Endothelial cell (in vitro differentiated cells): ENCODE measurements around the gene PROB1. TPM values are rescaled to one million over a fixed set of nuclear protein-coding genes. Genes with fewer than 3 reads are reported as not detected.
"Not testable (repeated sequence)": the region's sequence is repeated elsewhere in the genome, so short reads cannot be mapped to it uniquely, and the experiment has no call there.

ENCODE experiments used
- DNase-seq: peaks from one replicate; pipeline ENCODE4 v3.0.0; 2021; ENCODE audit warnings: low spot score
- H3K27ac Mint-ChIP-seq: one replicate; pipeline ENCODE4 v1.8.0; 2021; ENCODE audit warnings: mixed read lengths, inconsistent platforms; ENCODE audit not compliant: unreplicated experiment
- H3K27me3 Mint-ChIP-seq: one replicate; pipeline ENCODE4 v1.8.0; 2021; ENCODE audit warnings: mild to moderate bottlenecking, moderate library complexity, mixed read lengths, inconsistent platforms; ENCODE audit not compliant: unreplicated experiment
- H3K36me3 Mint-ChIP-seq: one replicate; pipeline ENCODE4 v1.8.0; 2021; ENCODE audit warnings: mild to moderate bottlenecking, low read depth, mixed read lengths, inconsistent platforms; ENCODE audit not compliant: unreplicated experiment
- H3K4me1 Mint-ChIP-seq: one replicate; pipeline ENCODE4 v1.8.0; 2021; ENCODE audit warnings: mild to moderate bottlenecking, mixed read lengths, inconsistent platforms; ENCODE audit not compliant: unreplicated experiment
- H3K4me3 Mint-ChIP-seq: one replicate; pipeline ENCODE4 v1.8.0; 2021; ENCODE audit warnings: mild to moderate bottlenecking, mixed read lengths, inconsistent platforms; ENCODE audit not compliant: unreplicated experiment
- H3K9me3 Mint-ChIP-seq: one replicate; pipeline ENCODE4 v1.8.0; 2021; ENCODE audit warnings: mixed read lengths, inconsistent platforms; ENCODE audit not compliant: unreplicated experiment
- CTCF ChIP-seq: fragments of 200-600 bp; sonication (generic); IDR thresholded peaks from one replicate; pipeline ENCODE4 v1.5.0; 2021; ENCODE audit warnings: antibody characterized with exemption; ENCODE audit not compliant: unreplicated experiment
- total RNA-seq: library from RNA; stranded (reverse); fragmentation: NEBNext Ultra II Directional; extraction: Animal tissue kit (Norgen Biotek cat#: 25700); gene quantifications from one replicate; pipeline ENCODE4 v1.2.1, GENCODE V29; 2021; ENCODE audit not compliant: unreplicated experiment

PROB1 gene
- total RNA-seq, 1 donor from 2014 or later, result 7.3 TPM

GRCh38 chr5:139387611-139388197 is 7.2 kb downstream of the PROB1 start:
- Mint-ChIP-seq H3K4me3 (no peak overlapping the region), H3K4me1 (peaks cover 27% of the 10 kb centered on the region), H3K9me3 (no peaks in the 10 kb centered on the region), H3K27ac (no peak overlapping the region), H3K27me3 (peaks cover 5% of the 10 kb centered on the region), H3K36me3 (no peaks in the 10 kb centered on the region)
- no peak for TF ChIP-seq CTCF
- no peak for DNase-seq

- peaks cover 27% of the 10 kb centered on the region for H3K4me1 Mint-ChIP-seq
- not testable (repeated sequence) for H3K9me3 Mint-ChIP-seq, H3K36me3 Mint-ChIP-seq, H3K4me3 Mint-ChIP-seq, H3K27ac Mint-ChIP-seq, DNase-seq, H3K27me3 Mint-ChIP-seq
These were observed 7.9 kb downstream of the PROB1 start for GRCh38 chr5:139386956-139387355.

GRCh38 chr5:139386050-139386438 is 8.9 kb downstream of the PROB1 start:
- no peak for DNase-seq
- Mint-ChIP-seq H3K4me3 (no peak overlapping the region), H3K27ac (no peak overlapping the region), H3K27me3 (peaks cover 2% of the 10 kb centered on the region), H3K4me1 (peaks cover 20% of the 10 kb centered on the region), H3K36me3 (no peaks in the 10 kb centered on the region), H3K9me3 (no peaks in the 10 kb centered on the region)
- no peak for TF ChIP-seq CTCF

- Mint-ChIP-seq H3K4me3 (peak overlapping the region; percentile 39), H3K4me1 (peaks cover 16% of the 10 kb centered on the region), H3K27me3 (peaks cover 3% of the 10 kb centered on the region), H3K9me3 (no peaks in the 10 kb centered on the region), H3K36me3 (no peaks in the 10 kb centered on the region), H3K27ac (no peak overlapping the region)
- no peak for TF ChIP-seq CTCF
- no peak for DNase-seq
These were observed 9.5 kb downstream of the PROB1 start for GRCh38 chr5:139385061-139386049.

GRCh38 chr5:139384591-139385051 is 10.3 kb downstream of the PROB1 start:
- no peak for TF ChIP-seq CTCF
- Mint-ChIP-seq H3K9me3 (no peaks in the 10 kb centered on the region), H3K4me1 (peaks cover 19% of the 10 kb centered on the region), H3K36me3 (no peaks in the 10 kb centered on the region), H3K27me3 (peaks cover 6% of the 10 kb centered on the region), H3K27ac (no peak overlapping the region), H3K4me3 (no peak overlapping the region)
- no peak for DNase-seq
